K562 (cell line): ENCODE data around the gene PHLDB2. TPM values are rescaled to one million over a fixed set of nuclear protein-coding genes. Genes with fewer than 3 reads are reported as not detected.

Source experiments
- ATAC-seq: fragments of 200-7000 bp; cut with Tn5 transposase; 3 replicates; pipeline ENCODE4 v1.9.1; 2020; ENCODE audit warnings: moderate library complexity
- BruUV-seq: library from RNA; stranded (reverse); fragments of 400-500 nt; replicated peaks from 2 replicates; lab custom pipeline; 2021; lab: Mats Ljungman, UMichigan
- CTCF ChIA-PET: fragments of 300-600 bp; formaldehyde crosslinking; extraction: SDS; loops from one replicate; lab custom pipeline; 2021; ENCODE audit warnings: low intra/inter-chr PET ratio; lab: Yijun Ruan, JAX
- POLR2A ChIA-PET: fragments of 300-600, 350-650 bp; sonication (Branson Sonifier 250); formaldehyde crosslinking; extraction: SDS; loops from one replicate; lab custom pipeline; 2021; ENCODE audit warnings: antibody characterized with exemption, inconsistent platforms; lab: Yijun Ruan, JAX
- DNase-seq, 4 experiments: peaks; one replicate each; pipeline versions ENCODE4 v3.0.0 to v3.0.0-alpha.2; 2011 to 2018; ENCODE audit warnings: low spot score in 3 of 4, mixed read lengths in 3 of 4; ENCODE audit errors: extremely low read depth in 1 of 4
- FAIRE-seq: peaks from 2 replicates; lab custom pipeline; 2011; peaks lifted over from hg19 to GRCh38; lab: Jason Lieb, UNC
- H2AFZ ChIP-seq: 2 replicates; pipeline ENCODE4 v1.6.0; 2011; ENCODE audit warnings: low read depth, low read length, control low read depth, inconsistent platforms
- H3K27ac ChIP-seq: fragments of 200-600 bp; 3 replicates; pipeline ENCODE4 v1.8.0; 2011; ENCODE audit warnings: low read depth, mild to moderate bottlenecking, control low read depth, inconsistent platforms, low read length, moderate library complexity, mixed read lengths; ENCODE audit errors: extremely low read depth
- H3K27me3 ChIP-seq, 2 experiments: fragments of 300-600 bp in 1 of 2; 2 replicates in 1 of 2; 3 replicates in 1 of 2; pipeline versions ENCODE4 v1.6.0 to v1.8.0; 2011; ENCODE audit warnings: inconsistent platforms in 2 of 2, low read length in 2 of 2, mild to moderate bottlenecking in 1 of 2, mixed read lengths in 1 of 2, moderate library complexity in 1 of 2; ENCODE audit not compliant: control insufficient read depth in 2 of 2, insufficient read depth in 2 of 2
- H3K36me3 ChIP-seq: fragments of 300-600 bp; 3 replicates; pipeline ENCODE4 v1.8.0; 2011; ENCODE audit warnings: mild to moderate bottlenecking, low read length, inconsistent platforms; ENCODE audit not compliant: control insufficient read depth, insufficient read depth
- H3K4me1 ChIP-seq, 2 experiments: fragments of 200-600 bp in 1 of 2; replicated peaks in 1 of 2; 2 replicates in 1 of 2; 3 replicates in 1 of 2; pipeline versions ENCODE4 v1.5.1 to v1.8.0; 2011; ENCODE audit warnings: inconsistent platforms in 2 of 2, low read length in 2 of 2, mild to moderate bottlenecking in 1 of 2, mixed read lengths in 1 of 2, moderate library complexity in 1 of 2; ENCODE audit not compliant: control insufficient read depth in 2 of 2, insufficient read depth in 2 of 2
- H3K4me2 ChIP-seq: 2 replicates; pipeline ENCODE4 v1.6.1; 2011; ENCODE audit warnings: low read length, control low read depth, inconsistent platforms, mixed read lengths; ENCODE audit not compliant: insufficient read depth
- H3K4me3 ChIP-seq: fragments of 200-600 bp; sonication (generic), shearing (Covaris generic); 2 replicates; pipeline ENCODE4 v1.5.1; 2016; ENCODE audit warnings: control low read depth, inconsistent platforms
- H3K79me2 ChIP-seq: fragments of 200-600 bp; 3 replicates; pipeline ENCODE4 v1.8.0; 2011; ENCODE audit warnings: low read length, inconsistent platforms; ENCODE audit not compliant: control insufficient read depth, insufficient read depth
- H3K9ac ChIP-seq, 2 experiments: 2 replicates each; pipeline versions ENCODE4 v1.6.0 to v1.6.1; 2011; ENCODE audit warnings: low read depth in 2 of 2, low read length in 2 of 2, control low read depth in 1 of 2, inconsistent platforms in 1 of 2, mild to moderate bottlenecking in 1 of 2, mixed read lengths in 1 of 2; ENCODE audit not compliant: insufficient read depth in 1 of 2
- H3K9me1 ChIP-seq: one replicate; pipeline ENCODE4 v1.6.0; 2011; ENCODE audit warnings: inconsistent platforms, mild to moderate bottlenecking, low read length, moderate library complexity; ENCODE audit not compliant: control insufficient read depth, insufficient read depth
- H3K9me3 ChIP-seq: replicated peaks from 2 replicates; pipeline ENCODE4 v1.5.1; 2011; ENCODE audit warnings: low read depth, low read length, inconsistent platforms; ENCODE audit not compliant: control insufficient read depth, insufficient read depth
- H4K20me1 ChIP-seq: replicated peaks from 2 replicates; pipeline ENCODE4 v1.6.1; 2011; ENCODE audit warnings: low read length, inconsistent platforms, mixed read lengths; ENCODE audit not compliant: control insufficient read depth, insufficient read depth
- BRD9 ChIP-seq: fragments of 450-650 bp; IDR thresholded peaks from 2 replicates; pipeline ENCODE4 v1.6.1; 2018; ENCODE audit warnings: low read depth; ENCODE audit not compliant: partially characterized antibody
- HBP1 ChIP-seq: fragments of 450-650 bp; formaldehyde crosslinking; IDR thresholded peaks from 2 replicates; pipeline ENCODE4 v1.4.0; 2022; ENCODE audit warnings: missing genetic modification characterization
- HES1 ChIP-seq: fragments of 450-650 bp; IDR thresholded peaks from 2 replicates; pipeline ENCODE4 v1.6.1; 2016; ENCODE audit warnings: low read depth, mild to moderate bottlenecking, moderate library complexity
- HEY1 ChIP-seq: fragments of 250-450 bp; sonication (Bioruptor Pico); IDR thresholded peaks from 2 replicates; pipeline ENCODE4 v1.5.0; 2020; ENCODE audit warnings: mild to moderate bottlenecking, moderate library complexity, borderline replicate concordance
- HNRNPL ChIP-seq: fragments of 200-400 bp; formaldehyde crosslinking; IDR thresholded peaks from 2 replicates; pipeline ENCODE4 v1.6.1; 2017; ENCODE audit warnings: low read depth, mild to moderate bottlenecking, low read length
- MBD1 ChIP-seq: fragments of 250-450 bp; sonication (Bioruptor Pico); IDR thresholded peaks from 2 replicates; pipeline ENCODE4 v1.8.0; 2022; ENCODE audit warnings: inconsistent platforms
- MED1 ChIP-seq: sonication (generic); formaldehyde crosslinking; IDR thresholded peaks from 2 replicates; pipeline ENCODE4 v1.8.1; 2023; ENCODE audit warnings: missing genetic modification reagents, borderline replicate concordance
- MIER1 ChIP-seq: fragments of 450-650 bp; IDR thresholded peaks from 2 replicates; pipeline ENCODE4 v1.6.1; 2016; ENCODE audit warnings: antibody characterized with exemption, mild to moderate bottlenecking, low read depth
- NFATC3 ChIP-seq: fragments of 450-650 bp; IDR thresholded peaks from 2 replicates; pipeline ENCODE4 v1.6.1; 2017; ENCODE audit warnings: mild to moderate bottlenecking
- PHF21A ChIP-seq: fragments of 450-650 bp; IDR thresholded peaks from 2 replicates; pipeline ENCODE4 v1.6.1; 2017; ENCODE audit warnings: low read depth, borderline replicate concordance
- PURB ChIP-seq: sonication (generic); formaldehyde crosslinking; IDR thresholded peaks from 2 replicates; pipeline ENCODE4 v1.9.0; 2021; ENCODE audit warnings: low read depth, mild to moderate bottlenecking, missing genetic modification reagents
- RBM25 ChIP-seq: fragments of 200-400 bp; formaldehyde crosslinking; IDR thresholded peaks from 2 replicates; pipeline ENCODE4 v1.6.1; 2018; ENCODE audit warnings: low read length, low read depth, moderate library complexity; ENCODE audit not compliant: severe bottlenecking
- SIN3B ChIP-seq: fragments of 450-650 bp; IDR thresholded peaks from 2 replicates; pipeline ENCODE4 v1.6.1; 2017; ENCODE audit warnings: low read depth, mild to moderate bottlenecking, moderate library complexity
- SMAD2 ChIP-seq: fragments of 150-350 bp; IDR thresholded peaks from 2 replicates; pipeline ENCODE4 v1.6.1; 2014; ENCODE audit warnings: low read depth, mild to moderate bottlenecking, low read length
- SRSF3 ChIP-seq: fragments of 200-400 bp; formaldehyde crosslinking; IDR thresholded peaks from 2 replicates; pipeline ENCODE4 v1.6.1; 2016; ENCODE audit warnings: mild to moderate bottlenecking, low read length, moderate library complexity; ENCODE audit not compliant: insufficient read depth
- TAF9B ChIP-seq: fragments of 450-650 bp; IDR thresholded peaks from 2 replicates; pipeline ENCODE4 v1.6.1; 2018; ENCODE audit warnings: mild to moderate bottlenecking; ENCODE audit not compliant: partially characterized antibody
- TGIF2 ChIP-seq: sonication (generic); formaldehyde crosslinking; IDR thresholded peaks from 2 replicates; pipeline ENCODE4 v1.8.1; 2022; ENCODE audit warnings: mild to moderate bottlenecking, missing genetic modification reagents, moderate library complexity
- ZC3H4 ChIP-seq: sonication (generic); formaldehyde crosslinking; IDR thresholded peaks from 2 replicates; pipeline ENCODE4 v1.9.0; 2021; ENCODE audit warnings: missing genetic modification reagents, borderline replicate concordance
- ZNF239 ChIP-seq: fragments of 250-450 bp; sonication (Bioruptor Pico); IDR thresholded peaks from 2 replicates; pipeline ENCODE4 v1.4.0; 2020; ENCODE audit warnings: mild to moderate bottlenecking
- ZNF644 ChIP-seq: fragments of 200-800 bp; sonication (Bioruptor generic); IDR thresholded peaks from 2 replicates; pipeline ENCODE4 v1.6.1; 2016; ENCODE audit warnings: low read depth, missing genetic modification characterization, missing compliant biosample characterization
- ZNF830 ChIP-seq: fragments of 250-450 bp; sonication (Bioruptor Pico); IDR thresholded peaks from 2 replicates; pipeline ENCODE4 v1.5.0; 2021; ENCODE audit warnings: mild to moderate bottlenecking
- WGBS: fragments of 100-300 bp; shearing (Covaris generic); methylation state at CpG from one replicate; pipeline ENCODE4 v1.1.6; 2016; ENCODE audit warnings: low coverage, mixed read lengths; ENCODE audit not compliant: insufficient coverage; ENCODE audit errors: missing lambda C conversion rate; 5-methylcytosine and 5-hydroxymethylcytosine counted together
- in situ Hi-C: fragments of 300-500 bp; cut with MboI; formaldehyde crosslinking; loops from 4 replicates; pipeline ENCODE4 v1.15.0; 2018; ENCODE audit warnings: inconsistent platforms, mixed read lengths
- intact Hi-C: fragments of 100-400 bp; cut with micrococcal nuclease; formaldehyde crosslinking; loops from 2 replicates; pipeline ENCODE4 v1.14.2; 2022
- polyA plus RNA-seq, 8 experiments: library from polyadenylated mRNA; depleted of rRNA in 4 of 8; stranded (reverse) in 5 of 8; unstranded in 3 of 8; fragments of >200 nt; fragmentation: Nextera tagmentation in 2 of 8; fragmentation: Illumina TruSeq in 1 of 8; extraction: Ambion mirVana in 2 of 8; extraction: Trizol in 1 of 8; gene quantifications; 2 replicates each; pipeline versions ENCODE4 v1.2.1 to v1.2.3, GENCODE V29; 2011 to 2014; ENCODE audit warnings: inconsistent platforms in 1 of 8, missing spikeins in 1 of 8
- total RNA-seq, 7 experiments: library from RNA; depleted of rRNA in 6 of 7; stranded (reverse); fragments of >200 nt in 6 of 7; fragmentation: Illumina TruSeq in 2 of 7; extraction: Trizol in 2 of 7; gene quantifications; 2 replicates each; pipeline versions ENCODE4 v1.2.1 to v1.2.3, GENCODE V29; 2011 to 2021; ENCODE audit warnings: low replicate concordance in 1 of 7

Gene PHLDB2
- total and polyA plus RNA-seq, 9 of the 15 experiments (the other 6 are each of a cell fraction or from before 2014, with no cell fraction given): 0.04 TPM; not detected in 8

- TF ChIP-seq MED1 (CRISPR knock-in tag): no peak
- no peak for TF ChIP-seq SIN3B
Observed at GRCh38 chr3:111948786-111949185, 89.7 kb downstream of the PHLDB2 start (continued).

- ATAC-seq (no peak), DNase-seq (no peak), FAIRE-seq (no peak)
- no peaks in the 10 kb centered on the region for H3K79me2 ChIP-seq
- ChIA-PET POLR2A (no interaction called here), CTCF (no interaction called here)
- no peak overlapping the region for H2AFZ ChIP-seq
- no peak overlapping the region for H3K4me2 ChIP-seq
- no peak overlapping the region for H3K4me3 ChIP-seq
- H3K27ac ChIP-seq: no peak overlapping the region
- H3K36me3 ChIP-seq: no peaks in the 10 kb centered on the region
- peaks cover 0 to 6% of the 10 kb centered on the region in 2 experiments; a peak in 1 of 5 replicates for H3K27me3 ChIP-seq
- H3K4me1 ChIP-seq: no peaks in the 10 kb centered on the region
- 0% methylated on average over 3 of the region's 3 CpGs for WGBS
- intact Hi-C loops (no loop called here), in situ Hi-C loops (no loop called here)
- H3K9me1 ChIP-seq: no peaks in the 10 kb centered on the region
- no peak overlapping the region for H3K9ac ChIP-seq
- no peaks in the 10 kb centered on the region for H4K20me1 ChIP-seq
- no peaks in the 10 kb centered on the region for H3K9me3 ChIP-seq
- BruUV-seq: no TSS peak
- TF ChIP-seq TAF9B (no peak), ZNF644 (tag) (no peak), RBM25 (no peak), ZNF239 (CRISPR knock-in tag) (no peak), HBP1 (CRISPR knock-in tag) (no peak), SRSF3 (no peak), HES1 (no peak), MBD1 (no peak), PURB (CRISPR knock-in tag) (no peak), ZC3H4 (CRISPR knock-in tag) (no peak), MIER1 (no peak), HNRNPL (no peak), NFATC3 (no peak), TGIF2 (CRISPR knock-in tag) (no peak), BRD9 (no peak), PHF21A (no peak), ZNF830 (CRISPR knock-in tag) (no peak), SMAD2 (no peak), HEY1 (CRISPR knock-in tag) (no peak)
Observed at GRCh38 chr3:111949712-111950111, 90.6 kb downstream of the PHLDB2 start.
